BE2C (cell line): ENCODE results near the gene STXBP1.

Experiments
- DNase-seq: peaks from one replicate; pipeline ENCODE4 v3.0.0-alpha.2; 2020
- H3K27me3 ChIP-seq: fragments of 250-450 bp; sonication (Bioruptor Pico); 2 replicates; pipeline ENCODE4 v1.5.1; 2020; ENCODE audit warnings: mild to moderate bottlenecking
- H3K36me3 ChIP-seq: fragments of 250-450 bp; sonication (Bioruptor Pico); 2 replicates; pipeline ENCODE4 v1.5.1; 2020; ENCODE audit warnings: mild to moderate bottlenecking
- H3K4me1 ChIP-seq: fragments of 250-450 bp; sonication (Bioruptor Pico); 2 replicates; pipeline ENCODE4 v1.5.1; 2020
- H3K4me3 ChIP-seq: 2 replicates; pipeline ENCODE4 v1.5.1; 2011; ENCODE audit warnings: low read depth, low read length
- H3K9me3 ChIP-seq: fragments of 250-450 bp; sonication (Bioruptor Pico); 2 replicates; pipeline ENCODE4 v1.5.1; 2020
- TF ChIP-seq, protein P1 (sequence below): IDR thresholded peaks from 2 replicates; pipeline ENCODE4 v1.5.1; 2012; ENCODE audit warnings: mild to moderate bottlenecking, low read depth, low read length

STXBP1 gene

DNA sequence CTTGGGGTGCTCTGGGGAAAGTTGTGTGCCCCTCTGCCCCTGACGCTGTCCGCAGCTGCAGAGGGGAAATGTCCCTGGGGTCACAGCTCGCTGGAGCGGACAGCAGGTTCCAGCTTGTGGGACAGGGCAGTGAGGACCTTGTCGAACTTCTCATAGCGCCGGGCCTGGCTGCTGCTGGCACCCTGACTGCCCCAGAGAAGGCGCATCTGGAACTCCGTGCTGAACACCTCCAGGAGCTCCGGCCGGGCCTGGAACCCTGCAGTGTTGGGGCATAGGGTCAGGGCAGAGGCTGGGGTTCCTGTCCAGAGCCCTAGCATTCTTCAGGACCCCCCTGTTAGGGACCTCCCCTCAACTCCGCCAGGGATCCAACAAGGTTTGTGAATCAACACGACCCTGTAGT is 126.6 kb downstream of the STXBP1 start:
- no peak overlapping the region for H3K4me3 ChIP-seq
- TF ChIP-seq, protein P1, sequence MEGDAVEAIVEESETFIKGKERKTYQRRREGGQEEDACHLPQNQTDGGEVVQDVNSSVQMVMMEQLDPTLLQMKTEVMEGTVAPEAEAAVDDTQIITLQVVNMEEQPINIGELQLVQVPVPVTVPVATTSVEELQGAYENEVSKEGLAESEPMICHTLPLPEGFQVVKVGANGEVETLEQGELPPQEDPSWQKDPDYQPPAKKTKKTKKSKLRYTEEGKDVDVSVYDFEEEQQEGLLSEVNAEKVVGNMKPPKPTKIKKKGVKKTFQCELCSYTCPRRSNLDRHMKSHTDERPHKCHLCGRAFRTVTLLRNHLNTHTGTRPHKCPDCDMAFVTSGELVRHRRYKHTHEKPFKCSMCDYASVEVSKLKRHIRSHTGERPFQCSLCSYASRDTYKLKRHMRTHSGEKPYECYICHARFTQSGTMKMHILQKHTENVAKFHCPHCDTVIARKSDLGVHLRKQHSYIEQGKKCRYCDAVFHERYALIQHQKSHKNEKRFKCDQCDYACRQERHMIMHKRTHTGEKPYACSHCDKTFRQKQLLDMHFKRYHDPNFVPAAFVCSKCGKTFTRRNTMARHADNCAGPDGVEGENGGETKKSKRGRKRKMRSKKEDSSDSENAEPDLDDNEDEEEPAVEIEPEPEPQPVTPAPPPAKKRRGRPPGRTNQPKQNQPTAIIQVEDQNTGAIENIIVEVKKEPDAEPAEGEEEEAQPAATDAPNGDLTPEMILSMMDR = no peak
- no peak for DNase-seq
- no peaks in the 10 kb centered on the region for H3K9me3 ChIP-seq
- H3K27me3 ChIP-seq = no peaks in the 10 kb centered on the region
- peaks cover 15% of the 10 kb centered on the region for H3K4me1 ChIP-seq
- no peaks in the 10 kb centered on the region for H3K36me3 ChIP-seq

DNA sequence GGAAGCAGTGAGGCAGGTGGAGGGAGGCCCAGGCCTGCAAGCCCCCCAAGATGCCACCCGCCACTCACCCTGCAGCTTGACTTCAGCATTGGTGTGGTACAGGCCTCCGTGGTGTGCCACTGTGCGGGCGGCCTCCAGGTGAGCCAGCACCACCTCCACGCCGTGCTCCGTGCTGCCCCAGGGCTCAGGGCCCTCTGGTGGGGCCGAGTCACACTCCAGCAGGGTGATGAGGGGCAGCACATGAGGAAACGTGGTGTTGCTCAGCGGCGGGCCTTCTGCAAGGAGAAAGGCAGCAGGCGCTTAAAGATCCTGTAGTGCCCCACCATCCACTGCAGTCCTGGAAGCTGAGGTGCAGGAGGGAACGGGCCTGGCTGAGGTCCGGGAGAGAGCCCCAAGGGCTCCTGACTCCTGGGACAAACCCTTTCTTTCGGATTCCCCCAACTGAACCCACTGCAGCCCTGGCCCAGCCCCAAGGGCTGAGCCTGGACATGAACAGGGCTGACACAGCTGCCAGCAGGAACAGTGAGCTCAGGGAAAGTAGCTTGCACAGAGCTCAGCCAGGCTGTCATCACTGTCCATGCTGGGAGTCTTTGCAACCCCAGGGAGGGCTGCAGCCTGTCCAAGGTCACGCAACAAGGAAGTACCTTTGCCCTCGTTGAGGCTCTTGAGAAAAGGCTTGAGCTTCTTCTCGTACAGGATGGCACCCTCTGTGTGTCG is 127.7 kb downstream of the STXBP1 start:
- no peak overlapping the region for H3K4me3 ChIP-seq
- no peaks in the 10 kb centered on the region for H3K36me3 ChIP-seq
- H3K4me1 ChIP-seq = peaks cover 13% of the 10 kb centered on the region
- TF ChIP-seq, protein P1 = no peak
- no peak for DNase-seq
- no peaks in the 10 kb centered on the region for H3K9me3 ChIP-seq
- no peaks in the 10 kb centered on the region for H3K27me3 ChIP-seq

DNA sequence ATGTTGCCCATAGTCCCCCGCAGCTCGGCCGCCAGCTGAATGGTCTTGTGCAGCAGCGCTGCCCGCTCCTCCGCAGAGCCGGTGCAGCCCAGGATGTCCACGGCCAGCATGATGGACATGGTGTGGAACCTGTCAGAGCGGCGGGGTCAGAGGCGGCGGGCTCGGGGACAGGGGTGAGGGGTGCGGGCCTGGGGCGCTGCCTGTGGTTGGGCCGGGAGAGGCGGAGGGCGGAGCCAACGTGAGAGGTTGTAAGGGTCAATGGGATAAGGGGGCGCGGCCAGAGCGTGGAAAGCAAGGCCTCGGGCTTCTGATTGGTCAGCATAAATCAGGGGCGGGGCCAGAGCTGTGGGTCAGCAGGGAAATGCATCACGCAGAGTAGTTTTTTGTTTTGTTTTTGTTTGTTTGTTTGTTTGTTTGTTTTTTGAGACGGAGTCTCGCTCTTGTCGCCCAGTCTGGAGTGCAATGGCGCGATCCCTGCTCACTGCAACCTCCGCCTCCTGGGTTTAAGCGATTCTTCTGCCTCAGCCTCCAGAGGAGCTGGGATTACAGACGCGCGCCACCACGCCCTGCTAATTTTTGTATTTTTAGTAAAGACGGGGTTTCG is 129.9 kb downstream of the STXBP1 start:
- H3K4me3 ChIP-seq = no peak overlapping the region
- peak; percentile 57 for DNase-seq
- TF ChIP-seq, protein P1 = no peak
- 0 out of 2 replicates have a peak, but pooled peaks cover 2% of the 10 kb centered on the region for H3K36me3 ChIP-seq
- H3K27me3 ChIP-seq = no peaks in the 10 kb centered on the region
- H3K4me1 ChIP-seq = peaks cover 13% of the 10 kb centered on the region
- no peaks in the 10 kb centered on the region for H3K9me3 ChIP-seq
